Upper lobe of left lung (tissue), 4 donors: Measurements from ENCODE around the gene PLAAT3.
A peak's percentile ranks its signal among the peaks of the same experiment; 100 is the strongest.

ENCODE experiments used
- CTCF ChIP-seq, 6 experiments: fragments of 450-650 bp in 4 of 6; fragments of 200-600 bp in 2 of 6; sonication (generic) in 2 of 6; IDR thresholded peaks; one replicate each; pipeline ENCODE4 v1.5.1; 2016 to 2019; ENCODE audit warnings: antibody characterized with exemption in 6 of 6
- EP300 ChIP-seq, 4 donors: sonication (generic); formaldehyde crosslinking; IDR thresholded peaks; one replicate each; pipeline ENCODE4 v1.5.1; 2017; ENCODE audit warnings: antibody characterized with exemption in 4 of 4, control low read depth in 2 of 4
- POLR2A ChIP-seq, 4 donors: fragments of 450-650 bp; IDR thresholded peaks; one replicate each; pipeline ENCODE4 v1.5.1; 2016 to 2017; ENCODE audit warnings: antibody characterized with exemption in 4 of 4, mild to moderate bottlenecking in 2 of 4
- POLR2AphosphoS5 ChIP-seq, 2 donors: sonication (generic); formaldehyde crosslinking; IDR thresholded peaks; one replicate each; pipeline ENCODE4 v1.5.1; 2017; ENCODE audit warnings: antibody characterized with exemption in 2 of 2

DNA sequence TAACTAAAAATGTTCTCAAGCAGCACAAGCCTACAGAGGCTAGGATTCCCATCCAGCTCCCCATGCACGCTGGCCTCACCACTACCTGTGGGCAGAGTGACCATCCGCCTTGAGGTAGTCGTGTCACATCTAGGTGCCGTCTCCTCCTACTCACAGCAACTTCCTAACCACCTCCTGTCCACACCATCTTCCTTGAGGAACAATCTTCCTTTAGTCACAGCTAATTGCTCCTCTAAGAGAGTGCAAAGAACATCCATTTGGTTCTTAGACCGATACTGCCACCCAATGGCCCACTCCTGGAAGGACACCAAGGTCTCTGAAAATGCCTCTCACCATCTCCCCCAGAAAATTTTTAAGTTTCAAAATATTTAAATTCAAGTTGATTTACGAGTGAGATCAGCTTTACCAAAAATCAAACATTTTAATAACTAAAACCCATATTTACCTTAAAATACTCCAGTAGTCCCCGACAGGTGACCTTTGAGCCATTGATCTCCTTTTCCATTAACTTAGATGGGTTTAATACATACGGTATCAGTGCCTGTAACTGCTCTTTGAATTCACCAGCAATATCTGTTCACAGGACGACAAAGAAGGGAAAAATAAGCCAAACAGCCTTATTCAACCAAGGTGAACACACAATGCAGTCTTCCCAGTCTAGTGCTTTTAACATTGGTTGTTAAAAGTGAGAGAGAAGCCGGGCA lies 21.7 kb upstream of the PLAAT3 start:
- no peak for TF ChIP-seq POLR2A (IDR thresholded peaks at IDR 0.05)
- peak; percentile 56 to 86 (median 74) for TF ChIP-seq CTCF (IDR thresholded peaks at IDR 0.05)
- no peak for TF ChIP-seq EP300 (IDR thresholded peaks at IDR 0.05)
- no peak for TF ChIP-seq POLR2AphosphoS5 (IDR thresholded peaks at IDR 0.05)
